ENCODE data around the gene CRTC2. TPM values are rescaled to one million over a fixed set of nuclear protein-coding genes. Genes with fewer than 3 reads are reported as not detected.

Gene CRTC2
- total and polyA plus RNA-seq, 9 of the 15 experiments (the other 6 are each of a cell fraction or from before 2014, with no cell fraction given) = 2.7 to 26.4 (median 10.2) TPM

DNA sequence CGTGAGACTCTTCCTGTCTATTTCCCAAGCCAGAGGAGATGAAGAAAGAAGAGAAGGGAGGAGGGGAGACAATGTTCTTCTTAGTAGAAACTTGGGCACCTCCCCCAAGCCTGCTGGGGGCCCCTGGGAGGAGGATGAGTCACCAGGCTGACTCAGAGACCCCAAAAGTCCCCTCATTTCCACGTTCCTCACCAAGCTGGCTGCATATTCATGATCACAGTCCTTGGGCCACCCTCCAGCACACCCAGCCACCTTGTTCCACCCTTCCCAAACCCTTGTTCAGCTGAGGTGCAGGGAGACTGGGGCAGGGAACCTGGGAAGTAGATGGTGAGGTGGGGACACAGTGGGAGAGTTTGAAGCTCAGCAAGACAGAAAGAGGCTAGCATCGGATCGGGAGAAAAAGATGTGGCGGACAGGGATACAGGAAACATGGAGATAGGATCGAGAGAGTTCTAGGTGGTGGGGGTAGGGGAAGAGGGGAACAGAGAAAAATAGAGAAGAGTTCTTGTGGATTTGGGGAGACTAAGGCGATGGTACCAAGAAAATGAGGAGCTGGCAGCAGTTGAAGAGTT, 27.0 kb upstream of the CRTC2 start (continued):
- TF ChIP-seq, protein P1, sequence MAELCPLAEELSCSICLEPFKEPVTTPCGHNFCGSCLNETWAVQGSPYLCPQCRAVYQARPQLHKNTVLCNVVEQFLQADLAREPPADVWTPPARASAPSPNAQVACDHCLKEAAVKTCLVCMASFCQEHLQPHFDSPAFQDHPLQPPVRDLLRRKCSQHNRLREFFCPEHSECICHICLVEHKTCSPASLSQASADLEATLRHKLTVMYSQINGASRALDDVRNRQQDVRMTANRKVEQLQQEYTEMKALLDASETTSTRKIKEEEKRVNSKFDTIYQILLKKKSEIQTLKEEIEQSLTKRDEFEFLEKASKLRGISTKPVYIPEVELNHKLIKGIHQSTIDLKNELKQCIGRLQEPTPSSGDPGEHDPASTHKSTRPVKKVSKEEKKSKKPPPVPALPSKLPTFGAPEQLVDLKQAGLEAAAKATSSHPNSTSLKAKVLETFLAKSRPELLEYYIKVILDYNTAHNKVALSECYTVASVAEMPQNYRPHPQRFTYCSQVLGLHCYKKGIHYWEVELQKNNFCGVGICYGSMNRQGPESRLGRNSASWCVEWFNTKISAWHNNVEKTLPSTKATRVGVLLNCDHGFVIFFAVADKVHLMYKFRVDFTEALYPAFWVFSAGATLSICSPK (IDR thresholded peaks at IDR 0.05; ENCODE audit: borderline replicate concordance) = peak; percentile 35; the same call in 1 of the 2 replicates
- 0 out of 4 replicates have a peak, but pooled peaks of 1 of the 2 experiments have one; percentile 32 for TF ChIP-seq FOXK2 (conservative IDR thresholded peaks at IDR 0.05 in 1 of 2, IDR thresholded peaks at IDR 0.05 in 1 of 2; ENCODE audit: low read depth in 2 of 2)
- TF ChIP-seq, protein P2, sequence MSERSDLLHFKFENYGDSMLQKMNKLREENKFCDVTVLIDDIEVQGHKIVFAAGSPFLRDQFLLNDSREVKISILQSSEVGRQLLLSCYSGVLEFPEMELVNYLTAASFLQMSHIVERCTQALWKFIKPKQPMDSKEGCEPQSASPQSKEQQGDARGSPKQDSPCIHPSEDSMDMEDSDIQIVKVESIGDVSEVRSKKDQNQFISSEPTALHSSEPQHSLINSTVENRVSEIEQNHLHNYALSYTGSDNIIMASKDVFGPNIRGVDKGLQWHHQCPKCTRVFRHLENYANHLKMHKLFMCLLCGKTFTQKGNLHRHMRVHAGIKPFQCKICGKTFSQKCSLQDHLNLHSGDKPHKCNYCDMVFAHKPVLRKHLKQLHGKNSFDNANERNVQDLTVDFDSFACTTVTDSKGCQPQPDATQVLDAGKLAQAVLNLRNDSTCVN (CRISPR knock-in tag; IDR thresholded peaks at IDR 0.05) = no peak
- no peak for TF ChIP-seq ZBTB8A (IDR thresholded peaks at IDR 0.05; ENCODE audit: partially characterized antibody)
- no peak for TF ChIP-seq GABPA (tag; conservative IDR thresholded peaks at IDR 0.05; ENCODE audit: low read depth)
- TF ChIP-seq PHF20 (IDR thresholded peaks at IDR 0.05; ENCODE audit: partially characterized antibody) = no peak
- TF ChIP-seq, protein P3, sequence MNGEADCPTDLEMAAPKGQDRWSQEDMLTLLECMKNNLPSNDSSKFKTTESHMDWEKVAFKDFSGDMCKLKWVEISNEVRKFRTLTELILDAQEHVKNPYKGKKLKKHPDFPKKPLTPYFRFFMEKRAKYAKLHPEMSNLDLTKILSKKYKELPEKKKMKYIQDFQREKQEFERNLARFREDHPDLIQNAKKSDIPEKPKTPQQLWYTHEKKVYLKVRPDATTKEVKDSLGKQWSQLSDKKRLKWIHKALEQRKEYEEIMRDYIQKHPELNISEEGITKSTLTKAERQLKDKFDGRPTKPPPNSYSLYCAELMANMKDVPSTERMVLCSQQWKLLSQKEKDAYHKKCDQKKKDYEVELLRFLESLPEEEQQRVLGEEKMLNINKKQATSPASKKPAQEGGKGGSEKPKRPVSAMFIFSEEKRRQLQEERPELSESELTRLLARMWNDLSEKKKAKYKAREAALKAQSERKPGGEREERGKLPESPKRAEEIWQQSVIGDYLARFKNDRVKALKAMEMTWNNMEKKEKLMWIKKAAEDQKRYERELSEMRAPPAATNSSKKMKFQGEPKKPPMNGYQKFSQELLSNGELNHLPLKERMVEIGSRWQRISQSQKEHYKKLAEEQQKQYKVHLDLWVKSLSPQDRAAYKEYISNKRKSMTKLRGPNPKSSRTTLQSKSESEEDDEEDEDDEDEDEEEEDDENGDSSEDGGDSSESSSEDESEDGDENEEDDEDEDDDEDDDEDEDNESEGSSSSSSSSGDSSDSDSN (IDR thresholded peaks at IDR 0.05; ENCODE audit: borderline replicate concordance in 1 of 2, low read depth in 2 of 2, low read length in 2 of 2) = no peak
- no peak for TF ChIP-seq ZNF175 (CRISPR knock-in tag; IDR thresholded peaks at IDR 0.05; ENCODE audit: low read depth)
- no peak for TF ChIP-seq ZNF717 (CRISPR knock-in tag; IDR thresholded peaks at IDR 0.05)
- TF ChIP-seq E2F3 (CRISPR knock-in tag; IDR thresholded peaks at IDR 0.05) = no peak
- no peak; the same call in 1 of the 2 replicates for TF ChIP-seq HDAC2 (IDR thresholded peaks at IDR 0.05)
- TF ChIP-seq NBN (IDR thresholded peaks at IDR 0.05; ENCODE audit: low read depth) = no peak
- TF ChIP-seq ZNF785 (CRISPR knock-in tag; IDR thresholded peaks at IDR 0.05) = no peak
- TF ChIP-seq ZNF224 (CRISPR knock-in tag; IDR thresholded peaks at IDR 0.05) = no peak
- TF ChIP-seq, protein P4, sequence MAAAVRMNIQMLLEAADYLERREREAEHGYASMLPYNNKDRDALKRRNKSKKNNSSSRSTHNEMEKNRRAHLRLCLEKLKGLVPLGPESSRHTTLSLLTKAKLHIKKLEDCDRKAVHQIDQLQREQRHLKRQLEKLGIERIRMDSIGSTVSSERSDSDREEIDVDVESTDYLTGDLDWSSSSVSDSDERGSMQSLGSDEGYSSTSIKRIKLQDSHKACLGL (CRISPR knock-in tag; IDR thresholded peaks at IDR 0.05; ENCODE audit: borderline replicate concordance, poor library complexity, severe bottlenecking) = no peak
- no peak for TF ChIP-seq RNF2 (IDR thresholded peaks at IDR 0.05)
- TF ChIP-seq FOXJ3 (CRISPR knock-in tag; IDR thresholded peaks at IDR 0.05) = no peak
- no peak for TF ChIP-seq HDAC8 (tag; IDR thresholded peaks at IDR 0.05)
- peak; percentile 69; the same call in 1 of the 2 replicates for TF ChIP-seq HLTF (IDR thresholded peaks at IDR 0.05)
- no peak for TF ChIP-seq HIVEP1 (CRISPR knock-in tag; IDR thresholded peaks at IDR 0.05)
- TF ChIP-seq ZNF12 (CRISPR knock-in tag; IDR thresholded peaks at IDR 0.05) = no peak
- no peak for TF ChIP-seq OTX1 (CRISPR knock-in tag; IDR thresholded peaks at IDR 0.05)
- no peak for TF ChIP-seq CREBBP (IDR thresholded peaks at IDR 0.05; ENCODE audit: low read depth, low read length)
- no peak for TF ChIP-seq XRCC3 (IDR thresholded peaks at IDR 0.05)

Data from K562 (cell line).